ENCODE data around the gene ATXN2L. TPM values are rescaled to one million over a fixed set of nuclear protein-coding genes. Genes with fewer than 3 reads are reported as not detected.

Gene ATXN2L
- total and polyA plus RNA-seq, 2 of the 13 experiments (the other 11 are each of a cell fraction or from before 2014, with no cell fraction given) = 40.8 to 55.1 TPM

- H3K4me3 ChIP-seq (replicated peaks in 1 of 3; ENCODE audit: insufficient read depth in 1 of 3, low read depth in 2 of 3, low read length in 3 of 3) = no peak overlapping the region
- in situ Hi-C loops (cut with HindIII; ENCODE audit: extremely low pct_ligation_motif_present, low pct_unique_long_range_greater_than_20kb) (no loop called here), intact Hi-C loops (cut with micrococcal nuclease; ENCODE audit: unreplicated experiment) (no loop called here)
- ATAC-seq (no peak), DNase-seq (ENCODE audit: low spot score) (no peak), FAIRE-seq (no peak)
- no peaks in the 10 kb centered on the region for H3K4me1 ChIP-seq (ENCODE audit: insufficient read depth, low read length)
- no peak for TF ChIP-seq HNRNPL (IDR thresholded peaks at IDR 0.05; ENCODE audit: low read depth, low read length)
- TF ChIP-seq RBFOX2 (IDR thresholded peaks at IDR 0.05; ENCODE audit: low read depth, low read length) = peak; percentile 57; the same call in 1 of the 2 replicates
- POLR2A ChIA-PET = interaction anchor here (1.0 to 3.2 kb wide), 4 partner anchors 8 to 74 kb away, joined by 3 to 15 read pairs (median 4); no protein-coding TSS in a partner anchor
- no peak overlapping the region for H3K4me2 ChIP-seq (ENCODE audit: low read depth, low read length)
- no peaks in the 10 kb centered on the region for H4K20me1 ChIP-seq (ENCODE audit: insufficient read depth, low read length)
- no peaks in the 10 kb centered on the region for H3K27me3 ChIP-seq (ENCODE audit: control insufficient read depth in 1 of 2, insufficient read depth in 2 of 2, low read length in 2 of 2)
- H2AFZ ChIP-seq (ENCODE audit: low read length) = no peak overlapping the region
- H3K79me2 ChIP-seq (ENCODE audit: insufficient read depth, low read length) = no peaks in the 10 kb centered on the region
- CTCF ChIA-PET (ENCODE audit: low intra/inter-chr PET ratio, low total read pairs) = interaction anchor here (0.6 to 2.9 kb wide), 2 partner anchors 50 to 73 kb away, joined by 3 to 32 read pairs; no protein-coding TSS in a partner anchor
- no peak overlapping the region for H3K9ac ChIP-seq (ENCODE audit: insufficient read depth, low read depth, low read length)
- no TSS peak for BruUV-seq (replicated peaks)
- 97% methylated on average over 15 of the region's 15 CpGs for WGBS (ENCODE audit: low lambda C conversion rate)
- peaks cover 43 to 61% of the 10 kb centered on the region in 2 experiments for H3K36me3 ChIP-seq (replicated peaks in 1 of 2; ENCODE audit: control insufficient read depth in 1 of 2, insufficient read depth in 2 of 2, low read length in 2 of 2)
- H3K27ac ChIP-seq (ENCODE audit: extremely low read length, insufficient read depth, low read length) = no peak overlapping the region
- no peaks in the 10 kb centered on the region for H3K9me3 ChIP-seq (ENCODE audit: low read length)
These were observed 50.2 kb downstream of the ATXN2L start for GRCh38 chr16:28872952-28873351.

GRCh38 chr16:28873543-28874201 is 50.9 kb downstream of the ATXN2L start:
- ATAC-seq = peak; percentile 73
- POLR2A ChIA-PET = interaction anchor here (1.0 to 3.2 kb wide), 4 partner anchors 8 to 73 kb away, joined by 3 to 15 read pairs (median 4); no protein-coding TSS in a partner anchor
- Histone ChIP-seq H2AFZ (ENCODE audit: low read length) (no peak overlapping the region), H3K4me1 (ENCODE audit: insufficient read depth, low read length) (no peaks in the 10 kb centered on the region), H3K4me3 (replicated peaks in 1 of 3; ENCODE audit: insufficient read depth in 1 of 3, low read depth in 2 of 3, low read length in 3 of 3) (no peak overlapping the region), H3K9ac (ENCODE audit: insufficient read depth, low read depth, low read length) (no peak overlapping the region), H3K9me3 (ENCODE audit: low read length) (no peaks in the 10 kb centered on the region), H4K20me1 (ENCODE audit: insufficient read depth, low read length) (no peaks in the 10 kb centered on the region), H3K27ac (ENCODE audit: extremely low read length, insufficient read depth, low read length) (no peak overlapping the region), H3K27me3 (ENCODE audit: control insufficient read depth in 1 of 2, insufficient read depth in 2 of 2, low read length in 2 of 2) (no peaks in the 10 kb centered on the region), H3K36me3 (replicated peaks in 1 of 2; ENCODE audit: control insufficient read depth in 1 of 2, insufficient read depth in 2 of 2, low read length in 2 of 2) (peaks cover 42 to 58% of the 10 kb centered on the region in 2 experiments), H3K79me2 (ENCODE audit: insufficient read depth, low read length) (no peaks in the 10 kb centered on the region), H3K4me2 (ENCODE audit: low read depth, low read length) (no peak overlapping the region)
- WGBS (ENCODE audit: low lambda C conversion rate) = 94% methylated on average over 17 of the region's 18 CpGs
- TSS peak; percentile 36 for BruUV-seq (replicated peaks)
- intact Hi-C loops (cut with micrococcal nuclease; ENCODE audit: unreplicated experiment) = no loop called here
- in situ Hi-C loops (cut with HindIII; ENCODE audit: extremely low pct_ligation_motif_present, low pct_unique_long_range_greater_than_20kb) = no loop called here
- CTCF ChIA-PET (ENCODE audit: low intra/inter-chr PET ratio, low total read pairs) = interaction anchor here (0.6 to 2.9 kb wide), 2 partner anchors 49 to 72 kb away, joined by 3 to 32 read pairs; no protein-coding TSS in a partner anchor
- DNase-seq (ENCODE audit: low spot score) = no peak
- no peak for FAIRE-seq
- TF ChIP-seq PATZ1 (CRISPR knock-in tag; IDR thresholded peaks at IDR 0.05) (peak; percentile 85), SAP130 (CRISPR knock-in tag; IDR thresholded peaks at IDR 0.05; ENCODE audit: low read depth) (0 out of 2 replicates have a peak, but pooled peaks have one; percentile 19), ZNF775 (CRISPR knock-in tag; IDR thresholded peaks at IDR 0.05; ENCODE audit: borderline replicate concordance) (no peak), ZNF597 (CRISPR knock-in tag; IDR thresholded peaks at IDR 0.05) (no peak), SP4 (CRISPR knock-in tag; IDR thresholded peaks at IDR 0.05) (0 out of 2 replicates have a peak, but pooled peaks have one; percentile 32), HNF1A (IDR thresholded peaks at IDR 0.05; ENCODE audit: low read depth) (no peak), HNF1A (CRISPR knock-in tag; IDR thresholded peaks at IDR 0.05; ENCODE audit: borderline replicate concordance) (no peak)
